GM12872 (cell line): ENCODE results near the gene GDF10.

Source experiments
- TF ChIP-seq, protein P1 (sequence below): IDR thresholded peaks from 3 replicates; pipeline ENCODE4 v1.5.1; 2011; ENCODE audit warnings: low read depth, mild to moderate bottlenecking, low read length, moderate library complexity; ENCODE audit not compliant: insufficient read depth

GDF10 gene

DNA sequence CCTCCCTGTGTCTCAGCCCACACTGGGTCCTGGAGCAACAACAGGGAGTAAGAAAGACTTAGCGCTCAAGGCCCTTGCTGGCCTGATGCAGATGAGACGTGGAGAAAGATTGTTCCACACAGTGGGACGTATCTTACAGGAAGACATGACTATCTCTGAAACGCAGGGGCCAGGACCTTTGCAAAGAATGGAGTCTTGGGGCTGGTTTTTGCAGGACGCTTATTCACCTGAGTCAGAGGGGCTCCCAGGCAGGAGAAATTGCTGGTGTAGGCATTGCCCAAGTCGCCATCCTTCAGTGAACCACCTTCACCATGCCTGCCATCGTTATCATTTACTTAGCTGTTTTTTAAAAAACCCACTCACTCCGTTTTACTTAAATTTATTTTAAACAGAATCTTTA lies 11.8 kb upstream of the GDF10 start:
- TF ChIP-seq, protein P1, sequence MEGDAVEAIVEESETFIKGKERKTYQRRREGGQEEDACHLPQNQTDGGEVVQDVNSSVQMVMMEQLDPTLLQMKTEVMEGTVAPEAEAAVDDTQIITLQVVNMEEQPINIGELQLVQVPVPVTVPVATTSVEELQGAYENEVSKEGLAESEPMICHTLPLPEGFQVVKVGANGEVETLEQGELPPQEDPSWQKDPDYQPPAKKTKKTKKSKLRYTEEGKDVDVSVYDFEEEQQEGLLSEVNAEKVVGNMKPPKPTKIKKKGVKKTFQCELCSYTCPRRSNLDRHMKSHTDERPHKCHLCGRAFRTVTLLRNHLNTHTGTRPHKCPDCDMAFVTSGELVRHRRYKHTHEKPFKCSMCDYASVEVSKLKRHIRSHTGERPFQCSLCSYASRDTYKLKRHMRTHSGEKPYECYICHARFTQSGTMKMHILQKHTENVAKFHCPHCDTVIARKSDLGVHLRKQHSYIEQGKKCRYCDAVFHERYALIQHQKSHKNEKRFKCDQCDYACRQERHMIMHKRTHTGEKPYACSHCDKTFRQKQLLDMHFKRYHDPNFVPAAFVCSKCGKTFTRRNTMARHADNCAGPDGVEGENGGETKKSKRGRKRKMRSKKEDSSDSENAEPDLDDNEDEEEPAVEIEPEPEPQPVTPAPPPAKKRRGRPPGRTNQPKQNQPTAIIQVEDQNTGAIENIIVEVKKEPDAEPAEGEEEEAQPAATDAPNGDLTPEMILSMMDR, result no peak

DNA sequence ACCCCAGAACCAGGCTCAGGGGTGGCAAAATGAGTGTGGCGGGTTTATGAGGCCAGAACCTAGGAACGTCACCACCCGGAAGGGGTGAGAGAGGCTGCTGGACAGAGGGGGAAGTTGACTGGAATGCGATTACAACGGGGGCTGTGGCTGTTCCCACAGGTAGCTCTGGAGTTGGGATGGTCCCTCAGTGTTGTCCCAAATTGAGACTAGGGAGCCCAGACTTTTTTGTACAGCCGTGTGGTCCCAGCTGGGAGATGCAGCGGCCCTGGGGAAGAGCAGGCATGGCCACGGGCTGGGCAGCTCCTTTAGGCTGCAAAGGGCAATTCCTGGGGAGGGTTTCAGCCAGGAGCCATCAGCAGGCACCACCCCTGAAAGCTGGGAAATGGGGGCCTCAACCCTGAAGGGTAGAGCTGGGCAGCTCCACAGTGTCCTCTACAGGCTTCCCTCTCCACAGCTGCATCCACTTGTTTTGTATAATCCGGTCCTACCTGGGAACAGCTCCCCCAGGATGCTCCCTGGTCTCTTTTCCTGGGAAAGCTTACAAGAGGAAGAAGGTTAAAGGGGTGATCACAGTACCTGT lies 11.0 kb upstream of the GDF10 start:
- TF ChIP-seq, protein P1, result no peak

DNA sequence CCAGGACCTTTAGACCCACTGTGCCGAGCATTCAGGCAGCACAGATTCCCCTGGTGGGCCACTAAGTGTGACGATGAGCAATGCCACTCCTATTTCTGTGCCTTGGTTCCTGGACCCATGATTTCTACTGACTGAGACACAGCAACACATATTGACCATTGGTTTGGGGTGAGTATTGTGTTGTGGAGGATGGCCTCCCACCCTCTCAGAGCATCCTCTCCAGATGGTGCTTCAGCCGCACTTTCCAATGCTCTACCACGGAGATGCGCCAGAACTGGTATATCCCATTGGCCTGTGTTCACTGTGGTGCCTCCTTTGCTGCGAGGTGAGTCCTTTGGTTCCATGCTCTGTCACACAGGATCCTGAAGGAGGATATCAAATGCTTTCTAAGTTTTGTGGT lies 10.1 kb upstream of the GDF10 start:
- TF ChIP-seq, protein P1, result no peak

DNA sequence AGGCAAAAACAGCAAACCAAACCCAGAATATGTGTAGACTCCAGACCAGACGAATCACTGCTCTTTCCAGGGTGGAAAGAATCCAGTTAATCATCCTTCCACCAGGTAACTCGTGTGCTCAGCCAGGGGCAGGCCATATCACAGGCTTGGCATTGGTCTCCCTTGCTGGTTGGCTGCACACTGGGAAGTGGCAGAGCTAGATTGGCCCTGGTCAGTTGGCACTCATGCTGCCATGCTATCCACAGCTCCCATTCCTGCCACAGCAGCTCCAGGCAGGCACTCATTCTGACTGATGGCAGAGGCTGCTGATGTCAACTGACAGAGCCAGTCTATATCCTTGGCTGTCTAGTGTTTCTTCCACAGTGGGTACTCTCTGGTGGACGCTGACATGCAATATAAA lies 9.7 kb upstream of the GDF10 start:
- TF ChIP-seq, protein P1, result no peak

DNA sequence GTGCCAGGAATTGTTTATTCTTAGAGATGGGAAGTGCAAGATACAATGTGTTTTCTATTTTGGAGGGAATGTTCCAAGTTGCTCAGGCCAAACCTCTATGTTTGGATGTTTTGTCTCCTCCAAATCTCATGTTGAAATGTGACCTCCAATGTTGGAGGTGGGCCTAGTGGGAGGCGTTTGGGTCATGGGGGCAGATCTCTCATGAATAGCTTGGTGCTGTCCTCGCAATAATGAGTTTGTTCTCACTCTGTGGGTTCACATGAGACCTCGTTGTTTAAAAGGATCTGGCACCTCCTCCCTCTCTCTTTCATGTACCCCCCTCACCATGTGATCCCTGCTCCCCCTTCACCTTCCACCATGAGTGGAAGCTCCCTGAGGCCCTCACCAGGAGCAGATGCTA lies 8.3 kb upstream of the GDF10 start:
- TF ChIP-seq, protein P1, result no peak

DNA sequence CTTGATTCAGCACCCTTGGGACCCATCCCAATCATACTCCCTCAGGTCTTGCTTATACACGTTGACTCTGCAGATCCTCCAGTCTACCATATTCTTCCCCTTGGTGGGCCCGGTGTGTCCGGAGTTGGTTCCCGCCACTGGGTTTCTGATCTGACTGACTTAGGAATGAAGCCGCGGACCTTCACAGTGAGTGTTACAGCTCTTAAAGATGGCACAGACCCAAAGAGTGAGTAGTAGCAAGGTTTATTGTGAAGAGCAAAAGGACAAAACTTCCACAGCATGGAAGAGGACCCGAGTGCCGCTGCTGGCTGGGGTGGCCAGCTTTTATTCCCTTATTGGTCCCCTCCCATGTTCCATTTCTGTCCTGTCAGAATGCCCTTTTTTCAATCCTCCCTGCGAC lies 5.9 kb upstream of the GDF10 start:
- TF ChIP-seq, protein P1, result no peak

DNA sequence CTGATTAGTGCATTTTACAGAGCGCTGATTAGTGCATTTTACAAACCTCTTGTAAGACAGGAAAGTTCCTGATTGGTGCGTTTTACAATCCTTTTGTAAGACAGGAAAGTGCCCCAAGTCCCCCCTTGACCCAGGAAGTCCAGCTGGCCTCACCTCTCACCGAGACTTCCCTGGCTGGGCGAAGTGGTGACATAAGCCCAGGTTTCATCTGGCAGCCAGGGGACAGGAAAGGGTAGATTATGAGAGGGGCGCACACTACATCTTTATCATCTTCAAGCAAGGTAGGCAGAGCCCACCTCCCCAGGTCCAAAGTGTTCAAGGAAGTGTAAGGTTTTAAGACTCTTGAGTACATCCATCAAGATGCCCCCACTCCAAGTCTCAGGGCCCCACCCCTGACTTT lies 5.5 kb upstream of the GDF10 start:
- TF ChIP-seq, protein P1, result no peak
